ENCODE results near the gene CD34.

Gene CD34

GRCh38 chr1:207871117-207871649, 39.7 kb downstream of the CD34 start:
- DNase-seq: peak; percentile 48

GRCh38 chr1:207870306-207871031, 40.5 kb downstream of the CD34 start:
- DNase-seq: peak; percentile 52

GRCh38 chr1:207869859-207870258, 41.1 kb downstream of the CD34 start:
- DNase-seq: peak; percentile 44

DNA sequence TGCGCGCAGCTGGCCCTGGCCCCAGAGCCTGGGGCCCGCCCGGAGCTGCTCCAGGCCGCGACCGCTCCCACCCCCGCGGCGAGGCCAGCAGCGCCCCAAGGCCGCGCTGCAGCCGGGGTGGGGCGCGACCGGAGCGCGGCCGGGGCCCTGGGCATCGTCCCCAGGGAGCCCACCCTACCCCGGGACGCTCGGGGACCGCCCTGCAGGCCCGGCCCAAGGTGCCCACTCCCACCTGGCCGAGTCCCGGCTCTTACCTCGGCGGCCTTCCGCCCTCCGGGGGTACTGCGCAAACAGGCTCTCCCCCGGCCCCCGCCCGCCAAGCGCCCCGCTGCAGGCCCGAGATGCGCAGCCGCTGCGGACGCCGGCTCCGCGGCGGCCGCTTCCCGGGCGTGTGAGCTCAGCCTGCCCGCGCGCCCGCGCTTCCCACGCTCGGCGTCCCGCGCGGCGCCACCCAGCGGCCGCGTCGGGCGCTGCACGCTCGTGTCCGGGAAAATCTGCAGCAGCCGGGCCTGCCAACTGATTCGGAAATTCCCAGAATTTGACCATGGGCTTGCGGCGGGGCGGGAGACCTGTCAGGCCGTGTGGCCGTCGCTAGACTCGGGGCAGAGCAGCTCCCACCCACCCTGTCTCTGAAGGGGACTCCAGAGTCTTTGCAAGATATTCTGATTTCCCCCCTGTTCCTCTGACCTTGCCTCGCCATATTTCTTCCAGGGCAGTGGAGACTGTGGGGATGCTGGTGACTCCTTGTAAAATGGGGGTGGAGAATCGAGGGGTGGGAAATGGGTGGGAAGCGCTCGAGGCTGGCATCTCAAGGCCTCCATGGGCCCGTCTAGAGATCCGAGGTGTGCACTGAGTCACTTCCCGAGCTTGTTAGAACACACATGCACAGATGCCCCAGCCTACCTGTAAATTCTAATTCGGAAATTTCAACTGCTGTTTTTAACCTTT, 41.9 kb downstream of the CD34 start:
- DNase-seq: peak; percentile 90

DNA sequence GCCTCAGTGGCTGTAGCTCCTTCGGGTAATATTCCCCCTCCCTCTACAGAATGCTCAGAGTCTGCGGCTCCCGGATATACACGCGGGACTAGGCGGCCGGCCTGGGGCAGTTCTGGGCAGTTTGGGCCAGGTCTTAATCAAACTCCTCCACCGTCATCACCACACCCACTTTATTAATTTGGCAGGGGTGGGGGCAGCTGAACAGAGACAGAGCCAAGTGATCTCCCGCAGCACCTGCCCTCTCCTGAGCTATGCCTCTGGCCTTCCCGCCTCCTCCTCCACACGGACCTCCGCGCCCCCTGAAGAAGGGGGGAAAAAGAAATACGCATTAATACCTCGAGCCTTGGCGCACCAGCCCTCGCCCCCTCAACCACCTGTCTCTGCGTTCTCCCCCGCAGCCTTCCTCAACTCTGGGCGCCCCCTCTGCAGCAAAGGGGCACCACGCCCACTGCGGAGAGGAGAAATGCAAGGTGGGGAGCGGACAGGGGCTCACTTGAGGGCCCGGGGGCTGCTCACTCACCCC, 42.6 kb downstream of the CD34 start:
- DNase-seq: peak; percentile 69

DNA sequence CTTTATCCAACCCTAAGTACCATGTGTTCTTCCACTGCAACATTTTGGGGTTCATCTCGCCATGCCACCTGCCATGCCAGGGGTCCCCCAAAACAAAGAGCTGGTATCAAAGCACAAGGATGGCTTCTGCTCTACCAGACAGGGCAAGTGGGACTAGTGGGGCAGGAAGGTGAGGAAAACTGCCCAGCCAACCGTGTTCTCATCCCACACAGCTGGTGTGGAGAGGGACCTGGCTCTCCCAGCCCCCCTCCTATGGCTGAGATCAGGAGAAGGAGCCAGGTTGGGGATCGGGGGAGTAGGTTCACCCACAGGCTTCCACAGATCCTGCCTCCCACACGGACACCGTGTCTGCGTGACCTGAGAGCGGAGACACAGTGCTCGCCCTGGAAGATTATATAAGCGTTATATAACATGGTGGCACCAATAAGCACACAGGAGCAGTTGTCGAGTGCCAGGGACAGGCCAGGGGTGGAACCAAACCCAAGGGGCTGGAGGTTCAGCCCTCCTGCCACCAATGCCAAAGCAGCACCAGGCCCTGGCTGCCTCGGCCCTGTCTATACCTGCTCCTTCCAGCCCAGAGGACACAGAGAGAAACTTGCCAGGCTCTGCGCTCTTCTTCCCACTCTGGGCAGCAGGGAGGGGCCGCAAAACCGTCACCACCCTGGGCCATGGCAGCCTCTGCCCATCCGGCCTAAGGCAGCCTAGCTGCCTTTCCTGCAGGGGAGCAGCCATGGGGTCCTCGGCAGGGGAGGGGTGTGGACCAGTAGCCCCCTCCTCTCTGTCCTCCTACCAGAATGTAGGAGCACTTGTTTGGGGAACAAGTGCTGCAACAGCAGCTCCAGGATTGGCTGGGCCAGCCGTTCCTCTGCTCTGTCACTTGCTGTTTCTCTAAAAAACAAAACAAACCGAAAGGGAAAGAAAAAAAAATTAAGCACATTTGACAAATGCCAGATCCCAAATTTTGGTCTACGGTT, 43.5 kb downstream of the CD34 start:
- peak; percentile 71 for DNase-seq

- DNase-seq: peak; percentile 58
These were observed 44.3 kb downstream of the CD34 start for GRCh38 chr1:207866471-207867135.

DNA sequence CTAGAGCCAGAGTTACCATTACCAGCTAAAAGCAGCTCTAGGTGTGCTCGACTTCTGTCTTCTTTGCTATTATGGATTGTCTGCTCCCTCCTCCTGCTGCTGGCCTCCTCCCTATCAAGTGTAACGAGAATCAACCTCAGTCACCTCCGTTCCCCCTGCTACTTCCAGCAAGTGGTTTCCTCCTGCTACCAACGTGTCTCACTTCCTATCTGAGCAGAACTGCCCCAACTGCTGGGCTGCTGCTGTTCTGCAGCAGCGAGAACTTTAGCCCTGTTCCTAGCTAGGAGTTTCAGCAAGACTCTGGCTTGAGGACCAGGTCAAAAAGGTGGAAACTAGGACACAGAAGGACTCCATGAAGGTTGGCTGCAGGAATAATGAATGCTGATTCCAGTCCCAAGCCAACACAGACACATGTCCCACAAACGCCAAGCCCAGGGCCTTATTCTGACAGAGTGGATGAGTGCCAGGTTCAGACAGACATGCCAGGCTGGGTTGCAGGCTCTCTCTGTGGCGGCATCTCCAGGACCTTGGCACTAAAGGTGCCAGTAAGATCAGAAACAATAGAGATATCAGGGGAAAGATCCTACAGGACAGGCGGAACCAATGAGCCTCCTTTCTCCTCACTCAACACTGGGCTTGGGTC, 46.9 kb downstream of the CD34 start:
- DNase-seq: peak; percentile 71

DNA sequence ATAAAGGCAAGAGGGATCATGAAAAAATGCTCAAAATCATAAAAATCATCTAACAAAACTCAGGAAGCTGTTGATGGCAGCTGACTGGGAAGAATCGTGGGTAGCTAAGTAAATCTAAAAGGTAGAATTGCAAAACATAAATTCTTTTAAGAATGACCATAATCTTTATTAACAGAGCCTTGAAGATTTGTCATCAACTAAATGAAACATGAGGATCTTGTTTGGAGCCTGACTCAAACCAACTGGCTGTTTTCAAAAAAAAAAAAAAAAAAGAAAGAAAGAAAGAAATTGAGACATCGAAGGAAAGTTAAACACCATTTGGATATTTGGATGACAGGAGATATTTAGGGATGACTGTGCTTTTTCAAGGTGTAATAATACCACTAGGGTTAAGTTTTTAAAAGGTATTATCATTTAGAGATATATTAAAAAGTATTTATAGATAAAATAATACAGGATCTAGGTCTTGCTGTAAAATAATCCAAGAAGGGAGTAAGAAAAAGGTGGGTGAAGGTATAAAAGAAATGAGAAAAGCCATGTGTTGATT, 48.6 kb downstream of the CD34 start:
- DNase-seq: no peak

- DNase-seq: peak; percentile 71
These were observed 49.3 kb downstream of the CD34 start for GRCh38 chr1:207861442-207862177.

DNA sequence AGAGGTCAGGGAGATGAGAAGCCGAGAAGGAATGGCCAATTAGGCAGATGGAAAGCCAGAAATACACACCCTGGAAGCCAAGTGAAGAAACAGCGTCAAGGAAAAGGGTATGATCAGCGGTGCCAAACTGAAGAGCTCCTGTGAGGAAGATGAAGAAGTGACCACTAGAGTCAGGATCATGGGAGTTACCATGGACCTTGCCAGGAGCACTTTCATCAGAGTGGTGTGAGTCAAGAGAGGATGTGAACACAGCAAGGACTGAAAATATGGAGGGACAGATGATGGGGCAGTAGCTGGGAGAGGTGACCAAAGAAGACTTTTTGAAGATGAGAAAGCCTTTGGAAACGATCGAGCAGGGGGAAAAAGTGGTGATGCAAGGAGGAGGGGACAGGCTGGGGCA, 50.4 kb downstream of the CD34 start:
- DNase-seq: peak; percentile 49

GRCh38 chr1:207858806-207859205, 52.1 kb downstream of the CD34 start:
- peak; percentile 21 for DNase-seq

GRCh38 chr1:207858281-207858680, 52.6 kb downstream of the CD34 start:
- no peak for DNase-seq

GRCh38 chr1:207857447-207857846, 53.5 kb downstream of the CD34 start:
- peak; percentile 47 for DNase-seq

DNA sequence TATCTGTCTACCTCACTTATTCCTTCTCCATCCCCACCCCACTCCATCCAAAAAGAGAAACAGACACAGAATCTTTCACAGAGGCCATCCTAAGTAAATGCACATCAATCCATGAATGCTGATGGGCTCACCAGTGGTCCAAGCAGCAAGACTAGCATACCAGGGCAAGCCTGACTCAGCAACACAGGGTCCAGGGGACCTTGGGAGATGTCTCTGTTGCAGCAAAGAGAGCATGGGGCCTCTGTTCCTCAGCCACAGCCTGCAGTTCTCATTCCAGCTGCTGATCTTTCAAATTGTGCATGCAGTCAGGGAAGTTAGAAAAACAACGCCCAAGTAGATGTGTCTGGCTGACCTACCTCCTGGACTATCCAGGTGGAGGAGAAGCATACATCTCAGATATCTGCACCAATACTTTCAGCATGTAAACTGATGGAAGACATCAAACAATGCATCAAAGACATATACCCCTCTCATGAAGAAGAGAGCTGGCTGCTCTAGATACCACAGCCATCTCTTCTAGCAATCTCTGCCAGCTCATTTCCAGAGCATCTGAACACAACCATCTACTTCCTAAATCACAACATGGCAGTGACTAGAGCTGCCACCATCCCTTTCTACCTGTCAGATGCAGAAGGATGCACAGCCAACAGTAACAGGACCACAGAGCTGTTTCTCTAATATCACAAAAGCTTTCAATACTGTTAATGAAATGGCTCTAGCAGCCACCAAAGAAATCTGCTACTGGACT, 54.5 kb downstream of the CD34 start:
- peak; percentile 40 for DNase-seq

DNA sequence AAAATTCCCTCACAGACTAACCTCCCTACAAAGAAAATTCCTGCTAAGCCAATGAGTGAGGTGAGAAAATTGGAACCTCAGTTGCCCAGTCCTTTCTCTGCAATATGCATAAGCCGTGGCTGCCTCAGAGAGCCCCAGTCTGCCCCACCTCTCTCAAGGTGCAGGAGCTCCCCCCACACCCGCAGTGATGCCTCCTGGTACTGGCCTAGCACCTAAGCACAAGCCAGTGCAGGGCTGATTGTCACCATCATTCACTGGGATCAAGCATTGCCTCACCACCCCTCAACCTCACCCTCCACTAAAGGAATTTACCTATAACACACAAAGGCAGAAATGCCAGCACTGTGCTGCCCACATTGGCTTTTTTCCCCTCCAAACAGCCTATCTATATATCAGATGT, 56.9 kb downstream of the CD34 start:
- DNase-seq: peak; percentile 32

- DNase-seq: peak; percentile 47
These were observed 57.6 kb downstream of the CD34 start for GRCh38 chr1:207853372-207853757.

DNA sequence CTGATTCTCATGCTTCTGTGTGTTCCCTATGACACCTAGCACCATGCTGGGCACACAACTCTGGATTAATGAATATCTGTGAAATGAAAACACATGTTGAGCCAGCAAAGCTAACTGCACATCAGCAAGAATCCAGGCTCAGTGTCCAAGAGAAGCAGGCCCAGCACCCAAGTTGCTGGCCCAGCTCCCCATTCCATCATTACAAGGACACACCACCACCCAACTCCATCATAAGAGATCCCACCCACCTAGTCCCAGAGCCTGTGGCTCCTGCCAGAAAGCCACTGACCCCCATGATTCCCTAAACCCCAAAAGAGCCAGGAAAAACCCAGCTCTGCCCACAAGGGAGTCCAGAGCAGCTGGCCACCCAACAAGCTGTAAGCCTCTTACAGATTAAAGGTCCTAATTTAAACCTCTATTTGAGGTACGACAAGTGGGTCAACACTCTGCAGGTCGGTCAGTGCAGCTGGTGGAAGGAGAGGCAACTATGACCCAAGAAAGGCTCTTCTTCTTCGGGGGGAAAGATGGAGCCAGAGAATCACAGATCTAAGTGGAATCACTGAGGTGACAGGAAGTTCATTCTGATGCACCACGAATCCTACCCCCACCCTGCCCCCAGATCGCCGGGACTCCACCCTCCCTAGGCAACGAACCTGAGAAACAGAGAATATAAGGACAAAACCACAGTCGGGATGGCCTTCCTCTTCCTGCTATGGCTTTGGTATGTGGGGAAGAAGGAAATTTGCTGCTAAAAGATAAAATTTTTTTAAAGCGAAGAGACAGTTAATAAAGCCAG, 58.2 kb downstream of the CD34 start:
- peak; percentile 56 for DNase-seq
